ENCODE results near the gene ATP1B2.
"Not testable (repeated sequence)": the region's sequence is repeated elsewhere in the genome, so short reads cannot be mapped to it uniquely, and the experiment has no call there.

Gene ATP1B2

DNA sequence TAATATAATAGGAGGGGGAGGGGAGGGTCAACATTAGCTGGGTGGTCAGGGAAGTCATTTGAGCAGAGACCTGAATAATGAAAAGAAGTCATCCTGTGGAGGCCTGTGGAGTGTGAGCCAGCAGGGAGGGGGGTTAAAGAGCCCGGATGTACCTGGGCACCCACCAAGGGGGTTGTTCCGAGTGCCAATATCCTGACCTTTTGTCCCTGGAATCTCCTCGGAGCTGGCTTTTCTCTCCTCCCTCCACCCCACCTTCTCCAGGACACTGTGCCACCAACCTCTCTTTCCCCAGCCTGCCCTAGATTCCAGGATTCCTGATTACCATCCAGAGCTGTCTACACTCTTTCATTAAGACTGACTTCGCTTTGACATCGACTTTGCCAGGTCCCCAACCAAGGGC lies 14.6 kb upstream of the ATP1B2 start:
- DNase-seq: no peak

DNA sequence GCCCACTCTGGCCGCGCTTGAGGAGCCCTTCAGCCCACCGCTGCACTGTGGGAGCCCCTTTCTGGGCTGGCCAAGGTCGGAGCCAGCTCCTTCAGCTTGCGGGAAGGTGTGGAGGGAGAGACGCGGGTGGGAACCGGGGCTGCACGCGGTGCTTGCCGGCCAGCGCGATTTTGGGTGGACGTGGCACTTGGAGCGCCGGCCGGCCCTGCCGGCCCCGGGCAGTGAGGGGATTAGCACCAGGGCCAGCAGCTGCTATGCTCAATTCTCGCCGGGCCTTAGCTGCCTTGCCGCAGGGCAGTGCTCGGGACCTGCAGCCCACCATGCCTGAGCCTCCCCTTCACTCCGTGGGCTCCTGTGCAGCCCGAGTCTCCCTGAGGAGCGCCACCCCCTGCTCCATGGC lies 9.9 kb upstream of the ATP1B2 start:
- DNase-seq: no peak

- DNase-seq: not testable (repeated sequence)
These were observed 9.1 kb upstream of the ATP1B2 start for GRCh38 chr17:7641635-7642034.

GRCh38 chr17:7644775-7645174 lies 6.0 kb upstream of the ATP1B2 start:
- DNase-seq: no peak

DNA sequence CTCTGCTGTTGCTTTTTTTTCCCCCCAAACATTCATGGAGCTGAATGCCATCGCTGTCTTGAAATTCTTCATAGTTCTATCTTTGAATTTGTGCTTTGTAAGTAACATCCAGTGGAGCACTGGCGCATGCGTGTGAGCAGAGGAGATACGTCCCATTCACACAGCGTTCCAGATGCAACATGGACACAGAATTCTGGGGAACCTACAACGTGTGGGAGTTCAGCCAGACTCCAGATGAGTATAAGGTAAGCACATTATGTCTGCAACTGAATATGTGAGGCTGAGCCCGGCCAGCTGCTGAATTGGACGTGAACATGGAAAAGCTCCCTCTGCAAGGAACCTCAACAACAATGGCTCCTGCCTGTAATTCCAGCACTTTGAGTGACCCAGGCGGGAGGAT lies 4.3 kb upstream of the ATP1B2 start:
- DNase-seq: no peak

DNA sequence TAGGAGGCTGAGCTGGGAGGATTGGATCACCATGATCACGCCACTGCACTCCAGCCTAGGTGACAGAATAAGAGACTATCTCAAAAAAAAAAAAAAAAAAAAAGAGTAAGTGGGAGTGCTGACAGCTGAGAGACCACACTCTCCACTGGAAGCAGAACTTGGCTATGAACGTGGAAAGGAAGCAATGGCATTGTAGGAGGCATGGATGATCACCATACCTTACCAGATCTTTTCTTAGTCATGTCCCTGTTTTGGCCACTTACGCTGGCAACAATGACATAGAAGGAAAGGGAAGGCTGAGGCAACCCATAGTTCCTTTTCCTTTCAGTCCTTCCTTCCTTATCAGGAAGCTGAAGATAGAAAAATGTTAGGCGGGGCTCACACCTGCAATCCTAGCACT lies 3.7 kb upstream of the ATP1B2 start:
- no peak for DNase-seq

DNA sequence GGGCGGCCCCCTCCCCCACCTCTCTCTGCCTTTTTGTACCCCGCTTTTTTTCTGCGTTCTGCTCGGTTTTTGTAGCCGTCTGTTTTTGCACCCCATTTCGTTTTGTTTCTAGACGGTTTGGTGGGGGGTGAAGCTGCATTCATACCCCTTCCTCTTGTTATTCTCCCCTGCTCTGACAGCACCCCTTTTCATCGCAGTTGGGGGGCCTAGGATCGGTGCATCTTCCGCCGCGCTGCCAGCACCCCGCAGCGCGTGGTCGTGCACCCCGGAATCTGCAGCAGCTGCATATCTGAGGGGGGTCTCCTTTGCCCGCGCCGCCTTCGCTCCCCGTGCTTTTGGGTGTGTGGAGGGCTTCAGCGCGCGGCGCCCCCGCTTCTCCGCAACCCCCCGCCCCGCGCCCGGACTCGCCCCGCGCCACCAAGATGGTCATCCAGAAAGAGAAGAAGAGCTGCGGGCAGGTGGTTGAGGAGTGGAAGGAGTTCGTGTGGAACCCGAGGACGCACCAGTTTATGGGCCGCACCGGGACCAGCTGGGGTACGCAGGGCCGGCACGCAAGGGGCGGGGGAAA lies 455 bp downstream of the ATP1B2 start:
- DNase-seq: no peak

- DNase-seq: no peak
These were observed 1.1 kb downstream of the ATP1B2 start for GRCh38 chr17:7651665-7652387.

DNA sequence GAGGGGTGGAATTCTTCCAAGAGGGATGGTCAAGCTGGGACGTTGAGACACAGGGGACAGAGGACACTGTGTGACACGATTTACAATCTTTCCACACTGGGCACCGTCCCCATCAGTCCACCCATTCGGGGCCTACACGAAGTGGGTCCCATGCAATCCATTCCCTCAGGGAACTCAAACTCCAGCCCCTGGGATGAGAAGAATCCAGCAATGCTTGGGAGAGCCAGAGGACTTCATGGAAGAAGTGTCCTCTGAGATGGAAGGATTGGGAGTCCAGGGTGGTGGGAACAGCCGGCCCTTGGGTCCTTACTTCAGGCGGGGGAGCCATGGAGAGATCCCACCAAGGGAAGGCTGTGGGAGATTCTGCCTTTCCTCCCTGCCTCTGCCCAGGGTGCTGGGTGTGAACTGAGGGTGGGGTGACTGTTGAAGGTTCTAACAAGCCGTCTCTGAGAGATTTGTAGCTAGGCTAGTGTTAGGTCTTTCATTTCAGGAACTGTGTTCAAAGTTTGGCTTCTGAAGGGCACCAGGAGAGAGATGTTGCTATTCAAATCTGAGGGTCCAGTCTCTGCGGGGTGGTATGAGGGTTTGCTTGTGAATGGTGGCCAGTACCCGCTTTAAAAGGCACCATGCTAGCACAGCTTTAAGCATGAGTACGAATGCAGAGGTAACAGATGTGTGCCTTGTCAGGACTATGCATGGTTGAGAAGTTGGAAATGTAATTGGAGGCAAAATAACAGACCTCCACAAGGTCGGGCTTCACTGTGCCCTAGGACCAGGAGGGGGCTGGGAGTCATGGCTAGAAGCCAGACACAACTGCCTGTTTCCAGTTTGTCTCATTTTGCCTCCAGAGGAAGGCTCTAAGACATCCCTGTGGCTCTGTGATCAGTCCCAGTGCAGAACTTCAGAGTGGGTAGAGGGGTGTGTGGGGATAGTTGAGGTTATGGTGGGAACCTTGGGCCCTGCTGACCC lies 1.9 kb downstream of the ATP1B2 start:
- no peak for DNase-seq

- peak; percentile 48 for DNase-seq
These were observed 4.3 kb downstream of the ATP1B2 start for GRCh38 chr17:7654832-7655540.

DNA sequence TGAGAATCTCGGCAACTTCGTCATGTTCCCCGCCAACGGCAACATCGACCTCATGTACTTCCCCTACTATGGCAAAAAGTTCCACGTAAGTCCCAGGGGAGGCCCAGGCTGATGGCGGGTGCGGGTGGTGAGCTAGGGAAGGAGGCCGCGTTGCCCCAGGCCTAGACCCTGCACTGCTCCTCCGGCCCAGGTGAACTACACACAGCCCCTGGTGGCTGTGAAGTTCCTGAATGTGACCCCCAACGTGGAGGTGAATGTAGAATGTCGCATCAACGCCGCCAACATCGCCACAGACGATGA lies 4.8 kb downstream of the ATP1B2 start:
- DNase-seq: no peak

DNA sequence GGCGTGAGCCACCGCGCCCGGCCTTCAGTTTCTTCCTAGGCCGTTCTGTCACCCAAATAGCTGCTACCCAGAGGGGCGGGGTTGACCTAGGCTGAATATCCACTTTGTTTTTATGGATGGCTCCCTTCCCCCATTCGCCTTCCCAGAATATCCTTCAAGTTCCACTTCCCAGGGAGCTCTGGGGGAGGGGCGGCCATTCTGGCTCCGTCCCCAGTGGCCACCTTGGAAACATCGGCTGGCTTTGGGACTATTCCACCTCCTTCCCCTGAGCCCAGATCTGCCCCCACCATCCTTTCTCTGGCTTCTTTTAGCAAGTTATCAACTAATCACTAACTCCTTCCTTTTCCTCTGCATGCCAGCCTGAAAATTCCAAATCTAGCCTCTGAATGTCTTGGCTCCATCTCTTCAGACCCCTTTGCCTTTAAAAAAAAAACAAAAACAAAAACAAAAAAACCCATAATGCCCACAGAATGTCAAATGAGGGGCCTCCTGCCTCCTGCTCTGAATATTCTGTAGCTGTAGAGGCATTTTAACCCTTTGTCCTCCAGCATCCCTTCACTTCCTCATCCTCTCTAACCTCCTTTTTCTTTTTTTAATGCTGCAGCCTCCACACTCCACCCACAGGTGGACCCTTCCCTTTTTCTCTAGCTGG lies 6.4 kb downstream of the ATP1B2 start:
- DNase-seq: no peak

DNA sequence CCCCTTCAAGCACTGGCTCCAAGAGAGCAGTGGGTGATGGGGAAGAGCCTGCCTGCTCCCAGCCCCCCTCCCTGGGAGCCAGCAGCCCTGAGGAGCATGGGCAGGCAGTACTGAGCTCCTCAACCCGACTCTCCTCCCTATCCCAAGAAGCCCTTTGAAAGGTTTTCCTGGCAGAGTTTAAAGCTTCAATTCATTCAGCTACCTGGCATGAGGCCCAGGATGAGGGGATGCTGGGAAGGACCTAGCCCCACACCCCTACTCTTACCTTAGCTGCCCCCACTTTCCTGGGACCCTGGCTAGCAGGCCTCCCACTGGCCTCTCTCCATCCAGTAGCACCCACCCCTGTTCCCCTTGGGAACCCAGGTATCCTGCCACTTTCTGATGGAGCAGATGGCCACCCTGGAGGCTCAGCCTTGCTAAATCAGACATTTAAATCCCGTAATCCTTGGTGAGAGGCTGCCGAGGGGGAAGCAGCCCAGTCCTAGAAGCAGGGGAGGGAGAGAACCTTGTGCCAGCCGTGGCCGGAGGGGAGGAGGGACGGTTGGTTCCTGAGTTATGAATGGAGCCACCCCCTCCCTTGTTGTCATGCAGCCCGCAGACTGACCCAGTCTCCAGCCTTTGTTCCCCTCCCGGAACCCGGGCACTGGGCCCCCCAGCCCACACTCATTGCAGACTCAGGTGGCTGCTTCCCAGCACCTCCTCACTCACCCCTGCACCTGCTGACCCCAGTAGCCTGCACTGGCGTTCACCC lies 17.1 kb downstream of the ATP1B2 start:
- no peak for DNase-seq

DNA sequence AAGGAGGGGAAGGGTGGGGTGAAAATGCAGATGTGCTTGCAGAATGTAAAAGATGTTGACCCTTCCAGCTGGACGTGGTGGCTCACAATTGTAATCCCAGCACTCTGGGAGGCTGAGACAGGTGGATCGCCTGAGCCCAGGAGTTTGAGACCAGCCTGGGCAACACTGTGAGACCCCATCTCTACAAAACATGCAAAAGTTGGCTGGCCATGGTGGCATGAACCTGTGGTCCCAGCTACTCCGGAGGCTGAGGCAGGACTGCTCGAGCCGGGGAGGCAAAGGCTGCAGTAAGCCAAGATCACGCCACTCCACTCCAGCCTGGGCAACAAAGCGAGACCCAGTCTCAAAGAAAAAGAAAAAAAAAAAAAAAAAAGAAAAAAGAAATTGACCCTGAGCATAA lies 17.8 kb downstream of the ATP1B2 start:
- DNase-seq: no peak

- no peak for DNase-seq
These were observed 22.5 kb downstream of the ATP1B2 start for GRCh38 chr17:7673239-7673638.

DNA sequence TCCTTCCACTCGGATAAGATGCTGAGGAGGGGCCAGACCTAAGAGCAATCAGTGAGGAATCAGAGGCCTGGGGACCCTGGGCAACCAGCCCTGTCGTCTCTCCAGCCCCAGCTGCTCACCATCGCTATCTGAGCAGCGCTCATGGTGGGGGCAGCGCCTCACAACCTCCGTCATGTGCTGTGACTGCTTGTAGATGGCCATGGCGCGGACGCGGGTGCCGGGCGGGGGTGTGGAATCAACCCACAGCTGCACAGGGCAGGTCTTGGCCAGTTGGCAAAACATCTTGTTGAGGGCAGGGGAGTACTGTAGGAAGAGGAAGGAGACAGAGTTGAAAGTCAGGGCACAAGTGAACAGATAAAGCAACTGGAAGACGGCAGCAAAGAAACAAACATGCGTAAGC lies 24.2 kb downstream of the ATP1B2 start:
- DNase-seq: no peak

DNA sequence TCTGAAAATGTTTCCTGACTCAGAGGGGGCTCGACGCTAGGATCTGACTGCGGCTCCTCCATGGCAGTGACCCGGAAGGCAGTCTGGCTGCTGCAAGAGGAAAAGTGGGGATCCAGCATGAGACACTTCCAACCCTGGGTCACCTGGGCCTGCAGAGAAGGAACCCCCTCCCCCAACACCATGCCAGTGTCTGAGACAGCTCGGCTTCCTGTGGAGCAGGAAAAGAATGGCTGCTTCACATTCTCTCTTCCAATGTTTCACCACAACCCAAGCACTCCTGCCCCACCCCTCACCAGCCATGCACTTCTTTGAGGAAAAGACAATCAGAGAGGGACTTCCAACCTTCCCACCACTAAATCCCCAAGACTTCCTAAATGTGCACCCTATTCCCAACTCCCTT lies 25.8 kb downstream of the ATP1B2 start:
- DNase-seq: no peak

- no peak for DNase-seq
These were observed 26.8 kb downstream of the ATP1B2 start for GRCh38 chr17:7677388-7678067.

- DNase-seq: no peak
These were observed 34.3 kb downstream of the ATP1B2 start for GRCh38 chr17:7684851-7685532.

GRCh38 chr17:7685533-7686221 lies 35.0 kb downstream of the ATP1B2 start:
- peak; percentile 95 for DNase-seq
